Activated CD4-positive, alpha-beta memory T cell treated with anti-CD3 and anti-CD28 coated beads for 36 hours (primary cell): ENCODE data around the gene CCR7. TPM values are rescaled to one million over a fixed set of nuclear protein-coding genes. Genes with fewer than 3 reads are reported as not detected.

ENCODE experiments used
- CTCF ChIA-PET: fragments of 350-600 bp; sonication (Branson Sonifier 250); formaldehyde crosslinking; loops from one replicate; lab custom pipeline; 2021; ENCODE audit warnings: antibody characterized with exemption, inconsistent platforms; lab: Charles Lee
- POLR2A ChIA-PET: fragments of 350-600 bp; sonication (Branson Sonifier 250); formaldehyde crosslinking; loops from one replicate; lab custom pipeline; 2021; ENCODE audit warnings: antibody characterized with exemption; lab: Charles Lee
- DNase-seq: peaks from one replicate; pipeline ENCODE4 v3.0.0-alpha.2; 2020
- H3K27ac Mint-ChIP-seq: one replicate; pipeline ENCODE4 v1.8.0; 2021; ENCODE audit warnings: mixed read lengths
- H3K27me3 Mint-ChIP-seq: one replicate; pipeline ENCODE4 v1.8.0; 2021; ENCODE audit warnings: mixed read lengths
- H3K36me3 Mint-ChIP-seq: one replicate; pipeline ENCODE4 v1.8.0; 2021; ENCODE audit warnings: mixed read lengths
- H3K4me1 Mint-ChIP-seq: one replicate; pipeline ENCODE4 v1.8.0; 2021; ENCODE audit warnings: low read depth, mixed read lengths
- H3K4me3 Mint-ChIP-seq: one replicate; pipeline ENCODE4 v1.8.0; 2021; ENCODE audit warnings: mild to moderate bottlenecking, mixed read lengths
- H3K9me3 Mint-ChIP-seq: one replicate; pipeline ENCODE4 v1.8.0; 2021; ENCODE audit warnings: mixed read lengths
- intact Hi-C: fragments of 100-400 bp; cut with micrococcal nuclease; formaldehyde crosslinking; loops from one replicate; pipeline ENCODE4 v1.15.1; 2023
- total RNA-seq, 2 experiments: library from RNA; stranded (reverse); gene quantifications; one replicate each; pipeline ENCODE4 v1.2.3, GENCODE V29; 2021

CCR7 gene
- total RNA-seq, 2 experiments from 2014 or later: 137 to 145 TPM

- peak overlapping the region; percentile 56 for H3K4me3 Mint-ChIP-seq
- H3K27ac Mint-ChIP-seq: peak overlapping the region; percentile 90
- ChIA-PET CTCF (interaction anchor here (0.9 to 16.3 kb wide), 14 partner anchors 8 to 186 kb away, joined by 3 to 392 read pairs (median 4); partner anchors contain the start of genes CCR7 and GJD3), POLR2A (interaction anchor here (0.5 to 5.7 kb wide), 10 partner anchors 9 to 122 kb away, joined by 3 to 104 read pairs (median 5); partner anchors contain the start of gene TOP2A)
- no peaks in the 10 kb centered on the region for H3K9me3 Mint-ChIP-seq
- no peaks in the 10 kb centered on the region for H3K36me3 Mint-ChIP-seq
- intact Hi-C loops: loop anchor here (2.0 to 5.0 kb wide), 4 partner anchors 58 to 862 kb away; no protein-coding TSS in a partner anchor
- H3K4me1 Mint-ChIP-seq: peaks cover 77% of the 10 kb centered on the region
- no peaks in the 10 kb centered on the region for H3K27me3 Mint-ChIP-seq
- peak; percentile 90 for DNase-seq
These were observed 24.8 kb downstream of the CCR7 start for GRCh38 chr17:40540448-40540847.

- no peak for DNase-seq
- Mint-ChIP-seq H3K27ac (peak overlapping the region; percentile 90), H3K4me1 (peaks cover 75% of the 10 kb centered on the region), H3K9me3 (no peaks in the 10 kb centered on the region), H3K4me3 (peak overlapping the region; percentile 56), H3K36me3 (no peaks in the 10 kb centered on the region), H3K27me3 (no peaks in the 10 kb centered on the region)
- ChIA-PET POLR2A (interaction anchor here (0.5 to 5.7 kb wide), 9 partner anchors 8 to 121 kb away, joined by 3 to 104 read pairs (median 5); partner anchors contain the start of gene TOP2A), CTCF (interaction anchor here (0.9 to 16.3 kb wide), 13 partner anchors 8 to 185 kb away, joined by 3 to 392 read pairs (median 4); partner anchors contain the start of gene CCR7)
- intact Hi-C loops: loop anchor here (2.0 to 5.0 kb wide), 4 partner anchors 59 to 862 kb away; no protein-coding TSS in a partner anchor
These were observed 25.4 kb downstream of the CCR7 start for GRCh38 chr17:40539711-40540411.

GRCh38 chr17:40538936-40539705, 26.2 kb downstream of the CCR7 start:
- no peak for DNase-seq
- Mint-ChIP-seq H3K9me3 (no peaks in the 10 kb centered on the region), H3K27me3 (no peaks in the 10 kb centered on the region), H3K36me3 (no peaks in the 10 kb centered on the region), H3K4me1 (peaks cover 79% of the 10 kb centered on the region), H3K4me3 (no peak overlapping the region), H3K27ac (peak overlapping the region; percentile 61)
- ChIA-PET CTCF (interaction anchor here (0.7 to 16.3 kb wide), 12 partner anchors 7 to 232 kb away, joined by 3 to 392 read pairs (median 4); partner anchors contain the start of gene CCR7), POLR2A (interaction anchor here (5.7 kb wide), 2 partner anchors 15 to 23 kb away, joined by 56 to 104 read pairs; no protein-coding TSS in a partner anchor)
- intact Hi-C loops: no loop called here

GRCh38 chr17:40538019-40538935, 27.0 kb downstream of the CCR7 start:
- H3K27ac Mint-ChIP-seq: peak overlapping the region; percentile 25
- H3K9me3 Mint-ChIP-seq: no peaks in the 10 kb centered on the region
- H3K27me3 Mint-ChIP-seq: no peaks in the 10 kb centered on the region
- ChIA-PET POLR2A (no interaction called here), CTCF (interaction anchor here (0.7 to 16.3 kb wide), 5 partner anchors 18 to 231 kb away, joined by 3 to 392 read pairs (median 5); partner anchors contain the start of gene CCR7)
- intact Hi-C loops: no loop called here
- no peak overlapping the region for H3K4me3 Mint-ChIP-seq
- H3K36me3 Mint-ChIP-seq: peaks cover 1% of the 10 kb centered on the region
- peaks cover 81% of the 10 kb centered on the region for H3K4me1 Mint-ChIP-seq
- no peak for DNase-seq

- Mint-ChIP-seq H3K27ac (no peak overlapping the region), H3K27me3 (no peaks in the 10 kb centered on the region), H3K36me3 (peaks cover 6% of the 10 kb centered on the region), H3K4me1 (peaks cover 81% of the 10 kb centered on the region), H3K9me3 (no peaks in the 10 kb centered on the region), H3K4me3 (no peak overlapping the region)
- DNase-seq: no peak
- intact Hi-C loops: no loop called here
- ChIA-PET CTCF (interaction anchor here (0.8 to 16.3 kb wide), 8 partner anchors 20 to 180 kb away, joined by 3 to 392 read pairs (median 46); partner anchors contain the start of genes CCR7 and IGFBP4), POLR2A (interaction anchor here (0.6 to 1.2 kb wide), 2 partner anchors 24 to 317 kb away, joined by 3 read pairs; partner anchors contain the start of gene WIPF2)
These were observed 28.7 kb downstream of the CCR7 start for GRCh38 chr17:40536295-40537171.

- ChIA-PET POLR2A (interaction anchor here (1.2 to 1.4 kb wide), 2 partner anchors 16 to 24 kb away, joined by 3 to 5 read pairs; no protein-coding TSS in a partner anchor), CTCF (interaction anchor here (1.0 to 16.3 kb wide), 11 partner anchors 11 to 179 kb away, joined by 3 to 392 read pairs (median 88); partner anchors contain the start of genes CCR7, IGFBP4 and TOP2A)
- no peak overlapping the region for H3K27ac Mint-ChIP-seq
- H3K36me3 Mint-ChIP-seq: peaks cover 7% of the 10 kb centered on the region
- peaks cover 81% of the 10 kb centered on the region for H3K4me1 Mint-ChIP-seq
- H3K27me3 Mint-ChIP-seq: no peaks in the 10 kb centered on the region
- no peak overlapping the region for H3K4me3 Mint-ChIP-seq
- DNase-seq: no peak
- intact Hi-C loops: no loop called here
- H3K9me3 Mint-ChIP-seq: no peaks in the 10 kb centered on the region
These were observed 29.4 kb downstream of the CCR7 start for GRCh38 chr17:40535924-40536294.

- no peak for DNase-seq
- Mint-ChIP-seq H3K36me3 (peaks cover 7% of the 10 kb centered on the region), H3K27me3 (no peaks in the 10 kb centered on the region), H3K4me3 (no peak overlapping the region), H3K27ac (no peak overlapping the region), H3K4me1 (peaks cover 81% of the 10 kb centered on the region), H3K9me3 (no peaks in the 10 kb centered on the region)
- ChIA-PET POLR2A (interaction anchor here (1.0 to 1.4 kb wide), 3 partner anchors 16 to 118 kb away, joined by 3 to 5 read pairs (median 3); partner anchors contain the start of gene TOP2A), CTCF (interaction anchor here (0.5 to 16.3 kb wide), 15 partner anchors 10 to 233 kb away, joined by 3 to 392 read pairs (median 41); partner anchors contain the start of genes CCR7, IGFBP4 and TOP2A)
- intact Hi-C loops: no loop called here
These were observed 29.8 kb downstream of the CCR7 start for GRCh38 chr17:40535438-40535837.

- Mint-ChIP-seq H3K36me3 (peaks cover 7% of the 10 kb centered on the region), H3K4me3 (no peak overlapping the region), H3K9me3 (no peaks in the 10 kb centered on the region), H3K27me3 (no peaks in the 10 kb centered on the region), H3K4me1 (peaks cover 81% of the 10 kb centered on the region), H3K27ac (peak overlapping the region; percentile 94)
- DNase-seq: no peak
- intact Hi-C loops: no loop called here
- CTCF ChIA-PET: interaction anchor here (0.7 to 16.3 kb wide), 25 partner anchors 8 to 231 kb away, joined by 3 to 392 read pairs (median 17); partner anchors contain the start of genes CCR7, GJD3, IGFBP4 and TOP2A
- POLR2A ChIA-PET: interaction anchor here (1.0 to 4.1 kb wide), 6 partner anchors 8 to 177 kb away, joined by 3 to 36 read pairs (median 6); partner anchors contain the start of gene TOP2A
These were observed 30.7 kb downstream of the CCR7 start for GRCh38 chr17:40534371-40535189.

- DNase-seq: no peak
- Mint-ChIP-seq H3K27ac (peak overlapping the region; percentile 94), H3K4me1 (peaks cover 79% of the 10 kb centered on the region), H3K9me3 (no peaks in the 10 kb centered on the region), H3K4me3 (peak overlapping the region; percentile 75), H3K27me3 (no peaks in the 10 kb centered on the region), H3K36me3 (peaks cover 7% of the 10 kb centered on the region)
- POLR2A ChIA-PET: interaction anchor here (0.6 to 4.1 kb wide), 10 partner anchors 9 to 176 kb away, joined by 3 to 36 read pairs (median 6); partner anchors contain the start of gene TOP2A
- intact Hi-C loops: loop anchor here (1.0 kb wide), 4 partner anchors 7 to 172 kb away; no protein-coding TSS in a partner anchor
- CTCF ChIA-PET: interaction anchor here (0.7 to 16.3 kb wide), 37 partner anchors 9 to 231 kb away, joined by 3 to 392 read pairs (median 11); partner anchors contain the start of genes CCR7, GJD3, IGFBP4 and TOP2A
These were observed 31.4 kb downstream of the CCR7 start for GRCh38 chr17:40533896-40534295.
